Activated CD8-positive, alpha-beta memory T cell treated with anti-CD3 and anti-CD28 coated beads for 36 hours (primary cell): ENCODE data around the gene F2RL1. TPM values are rescaled to one million over a fixed set of nuclear protein-coding genes. Genes with fewer than 3 reads are reported as not detected.

Experiments used
- CTCF ChIA-PET: fragments of 350-600 bp; sonication (Branson Sonifier 250); formaldehyde crosslinking; loops from one replicate; lab custom pipeline; 2021; ENCODE audit warnings: antibody characterized with exemption; lab: Charles Lee
- POLR2A ChIA-PET: fragments of 350-600 bp; sonication (Branson Sonifier 250); formaldehyde crosslinking; loops from one replicate; lab custom pipeline; 2021; ENCODE audit warnings: antibody characterized with exemption; lab: Charles Lee
- total RNA-seq, 2 experiments: library from RNA; stranded (reverse); gene quantifications; one replicate each; pipeline ENCODE4 v1.2.3, GENCODE V29; 2021

Gene F2RL1
- total RNA-seq, 2 experiments from 2014 or later, result 2.5 to 2.8 TPM

DNA sequence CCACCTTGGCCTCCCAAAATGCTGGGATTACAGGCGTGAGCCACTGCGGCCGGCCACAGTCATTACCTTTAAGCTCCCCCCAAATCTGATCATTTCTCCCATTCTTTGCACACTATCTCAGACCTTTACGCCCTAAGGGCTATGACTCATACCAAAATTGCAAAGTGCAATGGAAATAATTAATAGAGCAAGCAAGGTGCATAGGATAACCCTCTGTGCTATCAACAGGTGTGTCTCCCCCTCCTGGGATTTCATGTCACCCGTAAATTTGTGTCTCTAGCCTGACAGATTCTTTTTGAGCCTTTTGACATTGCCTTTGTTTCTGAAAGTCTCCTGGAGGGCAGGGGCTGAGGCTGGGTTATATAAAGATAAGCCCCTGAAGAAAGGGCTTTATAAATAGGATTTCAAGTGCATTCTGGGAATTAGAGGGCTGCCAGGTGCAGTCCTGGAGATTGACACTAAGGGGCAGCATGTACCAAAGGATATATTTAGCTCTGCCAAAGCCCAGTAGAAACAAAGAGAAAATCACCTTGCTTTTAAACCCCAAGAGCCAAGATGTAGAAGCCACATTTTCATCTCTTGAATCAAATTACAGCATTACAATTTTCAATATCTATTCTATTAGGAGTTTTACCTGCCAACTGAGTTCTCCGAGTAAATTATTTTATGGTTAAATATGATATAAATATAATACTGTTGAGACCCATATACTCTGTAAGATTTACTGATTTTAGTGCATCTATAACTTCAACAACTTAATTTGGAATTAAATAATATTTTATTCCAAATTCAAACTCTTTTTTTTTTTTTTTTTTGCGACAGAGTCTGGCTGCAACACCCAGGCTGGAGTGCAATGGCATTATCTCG lies 49.2 kb downstream of the F2RL1 start:
- CTCF ChIA-PET, result interaction anchor here (0.5 to 3.6 kb wide), 4 partner anchors 148 to 1190 kb away, joined by 3 to 15 read pairs (median 6); no protein-coding TSS in a partner anchor
- POLR2A ChIA-PET, result no interaction called here

DNA sequence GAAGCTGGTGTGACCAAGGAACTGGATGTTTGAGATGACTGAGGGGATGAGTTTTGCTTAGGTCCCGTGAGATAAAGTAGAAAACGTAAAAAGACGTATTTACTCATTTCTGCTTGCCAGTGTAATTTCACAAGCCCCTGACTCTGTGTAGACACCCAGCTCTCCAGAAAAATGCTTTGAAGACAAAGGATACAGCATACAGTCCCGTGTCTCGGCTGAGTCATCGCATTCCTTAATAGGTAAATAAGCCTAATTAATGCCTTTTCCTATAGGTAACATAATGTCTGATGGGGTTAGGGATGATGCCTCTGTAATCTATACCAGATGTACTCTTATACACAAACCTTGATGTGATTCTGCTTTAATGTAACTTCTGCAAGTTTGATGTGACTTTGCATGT lies 51.2 kb downstream of the F2RL1 start:
- ChIA-PET CTCF (interaction anchor here (1.0 kb wide), 1 partner anchor 207 kb away, joined by 3 read pairs; no protein-coding TSS in a partner anchor), POLR2A (no interaction called here)

DNA sequence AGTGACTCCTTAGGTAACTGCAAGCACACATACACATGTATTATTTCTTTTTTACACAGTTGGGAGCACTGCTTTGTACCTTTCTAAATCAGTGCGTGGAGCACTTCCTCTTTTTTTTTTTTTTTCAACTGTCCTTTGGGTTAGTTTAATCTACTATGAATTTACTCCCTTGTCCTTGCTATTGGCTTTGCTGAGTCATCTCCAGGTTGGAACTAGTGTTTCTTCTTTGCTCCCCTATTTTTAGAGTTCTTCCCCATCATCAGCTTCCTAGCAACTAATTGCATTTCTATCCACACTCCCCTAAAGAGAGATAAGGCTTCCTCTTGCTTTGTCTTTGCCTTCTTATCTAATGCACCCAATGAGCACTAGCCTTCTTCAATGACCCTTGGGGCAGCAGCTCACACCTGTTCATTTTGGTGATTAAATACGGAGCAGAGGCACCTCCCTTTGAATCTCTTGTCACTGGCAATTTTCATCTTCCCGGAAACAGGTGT lies 55.3 kb downstream of the F2RL1 start:
- ChIA-PET CTCF (no interaction called here), POLR2A (no interaction called here)

Other genes with a start within 250 kb of the F2RL1 start
- not detected for gene F2RL2, start 195.6 kb upstream of the F2RL1 start, total RNA-seq
- gene F2R, start 102.9 kb upstream of the F2RL1 start, total RNA-seq, result 10 to 100 TPM; 16.1 to 16.6 TPM
- gene S100Z, start 31.0 kb downstream of the F2RL1 start, total RNA-seq, result under 1 TPM in 1 of 2 experiments, not detected in 1; 0.23 TPM
- gene CRHBP, start 134.0 kb downstream of the F2RL1 start, total RNA-seq, result not detected
- gene AGGF1, start 211.4 kb downstream of the F2RL1 start, total RNA-seq, result 10 to 100 TPM; 31.6 to 34.4 TPM